COR-L47 (cell line): ENCODE measurements around the gene CDC45.

ENCODE experiments used
- DNase-seq: peaks from one replicate; lab custom pipeline; 2025; lab: John Stamatoyannopoulos, UW

The CDC45 gene

GRCh38 chr22:19516378-19517170, 36.9 kb downstream of the CDC45 start:
- no peak for DNase-seq

- DNase-seq: no peak
Measured at GRCh38 chr22:19517171-19517500, 37.4 kb downstream of the CDC45 start.

- DNase-seq: no peak
Measured at GRCh38 chr22:19517919-19518611, 38.3 kb downstream of the CDC45 start.

GRCh38 chr22:19518635-19519034, 38.9 kb downstream of the CDC45 start:
- DNase-seq: no peak

GRCh38 chr22:19519041-19519926, 39.6 kb downstream of the CDC45 start:
- no peak for DNase-seq

- DNase-seq: no peak
Measured at GRCh38 chr22:19520007-19520406, 40.3 kb downstream of the CDC45 start.

- no peak for DNase-seq
Measured at GRCh38 chr22:19520566-19521305, 41.0 kb downstream of the CDC45 start.

- peak; percentile 98 for DNase-seq
Measured at GRCh38 chr22:19522190-19522880, 42.6 kb downstream of the CDC45 start.

GRCh38 chr22:19522881-19523239, 43.1 kb downstream of the CDC45 start:
- DNase-seq: no peak

- DNase-seq: peak; percentile 26
Measured at GRCh38 chr22:19523240-19524169, 43.8 kb downstream of the CDC45 start.

GRCh38 chr22:19524170-19525115, 44.7 kb downstream of the CDC45 start, which contains the start of gene CLDN5:
CLDN5 (minus strand) TSS chr22:19524410; CDS start chr22:19524255, 155 bp downstream.
- no peak for DNase-seq

GRCh38 chr22:19525116-19525660, 45.5 kb downstream of the CDC45 start:
- no peak for DNase-seq

- no peak for DNase-seq
Measured at GRCh38 chr22:19525666-19526065, 45.9 kb downstream of the CDC45 start.

GRCh38 chr22:19526076-19526701, 46.5 kb downstream of the CDC45 start:
- DNase-seq: no peak

GRCh38 chr22:19526702-19527111, 47.0 kb downstream of the CDC45 start:
- no peak for DNase-seq

- DNase-seq: no peak
Measured at GRCh38 chr22:19527321-19527721, 47.6 kb downstream of the CDC45 start.

- no peak for DNase-seq
Measured at GRCh38 chr22:19527861-19528417, 48.2 kb downstream of the CDC45 start.

- DNase-seq: no peak
Measured at GRCh38 chr22:19529811-19530210, 50.1 kb downstream of the CDC45 start.
